Pancreas (tissue), 10 donors: ENCODE measurements around the gene RGS7. TPM values are rescaled to one million over a fixed set of nuclear protein-coding genes. Genes with fewer than 3 reads are reported as not detected.

Experiments
- ATAC-seq, 4 donors: fragments of 200-7000 bp; cut with Tn5 transposase; one replicate each; pipeline versions ENCODE4 v1.8.0 to v1.9.1; 2020; ENCODE audit warnings: mild to moderate bottlenecking in 4 of 4, moderate library complexity in 4 of 4
- DNase-seq, 6 donors: peaks; one replicate each; pipeline ENCODE4 v3.0.0-alpha.2; 2020
- FAIRE-seq: peaks from 2 replicates; lab custom pipeline; 2012; peaks lifted over from hg19 to GRCh38; lab: Jason Lieb, UNC
- H3K27ac ChIP-seq, 4 donors: fragments of 200-600 bp; sonication (generic); 1 replicate in 3 of 4; 2 replicates in 1 of 4; pipeline versions ENCODE4 v1.5.0 to v1.8.0; 2020
- H3K27me3 ChIP-seq, 4 donors: fragments of 200-600 bp; one replicate each; pipeline ENCODE4 v1.8.0; 2021
- H3K36me3 ChIP-seq, 3 donors: fragments of 200-600 bp; sonication (generic) in 1 of 3; one replicate each; pipeline versions ENCODE4 v1.5.0 to v1.8.0; 2020 to 2021
- H3K4me1 ChIP-seq, 3 donors: fragments of 200-600 bp; one replicate each; pipeline ENCODE4 v1.8.0; 2021
- H3K4me3 ChIP-seq, 4 donors: fragments of 200-600 bp; sonication (generic) in 2 of 4; one replicate each; pipeline versions ENCODE4 v1.5.0 to v1.8.0; 2020 to 2021
- H3K9me3 ChIP-seq, 4 donors: fragments of 200-600 bp; one replicate each; pipeline ENCODE4 v1.8.0; 2021
- CTCF ChIP-seq, 4 donors: fragments of 200-600 bp; sonication (generic) in 3 of 4; IDR thresholded peaks; one replicate each; pipeline versions ENCODE4 v1.5.0 to v1.8.0; 2021; ENCODE audit warnings: antibody characterized with exemption in 4 of 4
- whole genome bisulfite sequencing, 2 donors: extraction: QIAGEN DNeasy Blood & Tissue Kit; methylation state at CpG; one replicate each; pipeline ENCODE4 v1.1.7; 2013; 5-methylcytosine and 5-hydroxymethylcytosine counted together
- intact Hi-C, 3 donors: fragments of 100-400 bp; cut with DNase I; formaldehyde crosslinking; loops; one replicate each; pipeline versions ENCODE4 v1.11.1 to v1.14.2; 2022
- polyA plus RNA-seq, 2 donors: library from polyadenylated mRNA; stranded (reverse); fragments of 200-250 nt; gene quantifications; one replicate each; pipeline ENCODE4 v1.2.3, GENCODE V29; 2013
- total RNA-seq, 6 donors: library from RNA; stranded (reverse); fragmentation: NEBNext Ultra II Directional in 4 of 6; extraction: Animal tissue kit (Norgen Biotek cat#: 25700) in 4 of 6; gene quantifications; one replicate each; pipeline versions ENCODE4 v1.2.1 to v1.2.4, GENCODE V29; 2021 to 2023
- donor health status: healthy with polysubstance abuse.
- donor health status: DM: no; HTN: no; CAD: no; lungs with moderate emphysema.
- donor health status: DM: no; HTN: no; CAD: no.
- donor health status: control.
- donor health status: control.
- donor health status: Bipolar disorder and iron deficiency.
- donor health status: DM: yes; HTN: yes; CAD: no.
- donor health status: DM: no; HTN: no; CAD: no.
- donor health status: DM: no; HTN: no; CAD: no.
- donor health status: DM: yes; HTN: yes; CAD: no.

Gene RGS7
- total and polyA plus RNA-seq, 8 donors = 0.08 to 4.2 (median 0.33) TPM

DNA sequence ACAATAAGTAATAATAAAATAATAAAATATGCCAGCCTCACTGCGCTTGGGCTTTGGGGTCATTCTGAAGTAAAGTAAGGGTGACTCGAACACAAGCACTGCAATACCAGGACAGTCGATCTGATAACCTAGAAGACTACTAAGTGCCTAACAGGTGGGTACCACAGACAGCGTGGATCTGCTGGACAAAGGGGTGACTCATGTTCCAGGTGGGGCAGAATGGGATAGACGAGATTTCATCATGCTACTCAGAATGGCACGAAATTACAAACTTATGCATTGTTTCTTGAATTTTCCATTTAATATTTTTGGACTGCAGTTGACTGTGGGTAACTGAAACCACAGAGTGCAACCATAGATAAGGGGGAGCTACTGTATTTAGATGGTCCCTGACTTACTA lies 523.9 kb downstream of the RGS7 start:
- DNase-seq (no peak), ATAC-seq (no peak), FAIRE-seq (no peak)
- no peak for TF ChIP-seq CTCF (IDR thresholded peaks at IDR 0.05)
- Histone ChIP-seq H3K4me1 (no peaks in the 10 kb centered on the region), H3K27ac (no peak overlapping the region), H3K36me3 (no peaks in the 10 kb centered on the region), H3K4me3 (no peak overlapping the region), H3K9me3 (no peaks in the 10 kb centered on the region), H3K27me3 (no peaks in the 10 kb centered on the region)
- WGBS, 2 donors = 67 to 74% methylated on average over 6 of the region's 6 CpGs
- intact Hi-C loops = no loop called here

- DNase-seq (no peak), ATAC-seq (no peak), FAIRE-seq (no peak)
- intact Hi-C loops = no loop called here
- H3K27ac ChIP-seq = no peak overlapping the region
- H3K27me3 ChIP-seq = no peaks in the 10 kb centered on the region
- TF ChIP-seq CTCF (IDR thresholded peaks at IDR 0.05) = no peak
- no peaks in the 10 kb centered on the region for H3K36me3 ChIP-seq
- no peaks in the 10 kb centered on the region for H3K4me1 ChIP-seq
- H3K9me3 ChIP-seq = no peaks in the 10 kb centered on the region
- no peak overlapping the region for H3K4me3 ChIP-seq
- WGBS, 2 donors = 27 to 39% methylated on average over 3 of the region's 3 CpGs
Observed at GRCh38 chr1:240831922-240832321, 525.1 kb downstream of the RGS7 start.

DNA sequence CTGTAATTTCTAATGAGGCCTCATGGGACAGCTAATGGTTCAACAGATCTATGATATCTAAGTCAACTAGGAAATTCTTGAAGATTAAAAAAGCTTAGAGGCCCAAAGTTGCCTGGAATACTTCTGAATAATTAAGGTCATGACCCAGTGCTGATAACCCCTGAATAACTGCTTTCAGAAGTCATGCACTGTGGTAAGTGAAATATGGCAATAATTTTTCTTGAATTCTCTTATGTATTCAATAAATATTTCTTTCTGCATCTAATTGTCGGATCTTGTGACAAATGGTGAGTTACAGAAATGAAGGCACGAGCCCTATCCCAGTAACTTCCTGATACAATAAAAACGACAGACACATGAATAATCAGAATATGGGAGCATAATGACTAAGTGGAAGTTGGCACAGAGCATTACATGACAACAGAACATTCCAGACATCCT lies 525.8 kb downstream of the RGS7 start:
- H3K4me1 ChIP-seq = no peaks in the 10 kb centered on the region
- intact Hi-C loops = no loop called here
- H3K4me3 ChIP-seq = no peak overlapping the region
- no peak for ATAC-seq
- H3K9me3 ChIP-seq = no peaks in the 10 kb centered on the region
- no peak for DNase-seq
- H3K27me3 ChIP-seq = no peaks in the 10 kb centered on the region
- WGBS, 2 donors = 19 to 31% methylated on average over 3 of the region's 3 CpGs
- H3K36me3 ChIP-seq = no peaks in the 10 kb centered on the region
- no peak for FAIRE-seq
- H3K27ac ChIP-seq = no peak overlapping the region
- TF ChIP-seq CTCF (IDR thresholded peaks at IDR 0.05) = no peak

DNA sequence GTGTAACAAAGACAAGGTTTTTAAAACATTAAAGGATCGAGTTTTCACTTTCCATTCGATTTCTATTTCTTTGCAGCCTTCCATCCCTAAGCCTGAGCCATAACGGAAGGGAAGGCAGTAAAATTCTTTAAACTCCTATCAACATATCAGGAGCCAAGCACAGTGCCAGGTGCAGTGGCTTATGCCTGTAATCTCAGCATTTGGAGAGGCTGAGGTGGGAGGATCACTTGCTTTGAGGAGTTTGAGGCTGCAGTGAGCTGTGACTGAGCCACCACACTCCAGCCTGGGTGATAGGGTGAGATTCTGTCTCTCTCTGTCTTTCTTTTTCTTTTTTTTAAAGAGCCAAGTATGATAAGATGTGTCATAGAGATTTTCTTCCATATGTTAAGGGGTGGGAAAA lies 527.5 kb downstream of the RGS7 start:
- H3K27me3 ChIP-seq = no peaks in the 10 kb centered on the region
- 58 to 67% methylated on average over 3 of the region's 3 CpGs for WGBS, 2 donors
- H3K36me3 ChIP-seq = no peaks in the 10 kb centered on the region
- no peaks in the 10 kb centered on the region for H3K9me3 ChIP-seq
- no peak overlapping the region for H3K27ac ChIP-seq
- DNase-seq (no peak), FAIRE-seq (no peak), ATAC-seq (no peak)
- no peak overlapping the region for H3K4me3 ChIP-seq
- no peaks in the 10 kb centered on the region for H3K4me1 ChIP-seq
- TF ChIP-seq CTCF (IDR thresholded peaks at IDR 0.05) = no peak
- intact Hi-C loops = no loop called here

DNA sequence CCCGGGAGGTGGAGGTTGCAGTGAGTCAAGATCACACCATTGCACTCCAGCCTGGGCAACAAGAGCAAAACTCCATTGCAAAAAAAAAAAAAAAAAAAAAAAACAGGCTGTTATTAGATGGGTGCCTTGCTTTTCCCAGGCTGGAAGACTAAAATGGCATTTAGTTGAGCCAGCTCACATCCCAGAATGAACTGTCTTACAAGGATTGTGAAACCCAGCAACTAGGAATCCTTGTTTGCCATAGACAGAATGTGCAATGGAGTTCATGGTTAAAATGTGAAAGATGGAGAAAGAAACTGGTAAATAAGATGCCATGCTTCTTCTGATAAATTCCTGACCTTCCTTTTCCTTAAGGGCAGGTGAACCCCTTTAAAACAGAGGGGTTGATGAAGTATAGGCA lies 529.2 kb downstream of the RGS7 start:
- Histone ChIP-seq H3K9me3 (no peaks in the 10 kb centered on the region), H3K27me3 (no peaks in the 10 kb centered on the region), H3K27ac (no peak overlapping the region), H3K4me3 (no peak overlapping the region), H3K4me1 (no peaks in the 10 kb centered on the region), H3K36me3 (no peaks in the 10 kb centered on the region)
- 52 to 81% methylated on average over 1 of the region's 1 CpG for WGBS, 2 donors
- no peak for ATAC-seq
- no peak for FAIRE-seq
- TF ChIP-seq CTCF (IDR thresholded peaks at IDR 0.05) = no peak
- intact Hi-C loops = no loop called here
- no peak for DNase-seq
